GM21825 (cell line): Measurements from ENCODE around the gene TWSG1.

Experiments
- ATAC-seq: cut with Tn5 transposase; IDR thresholded peaks from one replicate; pipeline ENCODE4 v1.9.1; 2021; ENCODE audit warnings: mild to moderate bottlenecking, moderate library complexity; ENCODE audit not compliant: unreplicated experiment

TWSG1 gene

DNA sequence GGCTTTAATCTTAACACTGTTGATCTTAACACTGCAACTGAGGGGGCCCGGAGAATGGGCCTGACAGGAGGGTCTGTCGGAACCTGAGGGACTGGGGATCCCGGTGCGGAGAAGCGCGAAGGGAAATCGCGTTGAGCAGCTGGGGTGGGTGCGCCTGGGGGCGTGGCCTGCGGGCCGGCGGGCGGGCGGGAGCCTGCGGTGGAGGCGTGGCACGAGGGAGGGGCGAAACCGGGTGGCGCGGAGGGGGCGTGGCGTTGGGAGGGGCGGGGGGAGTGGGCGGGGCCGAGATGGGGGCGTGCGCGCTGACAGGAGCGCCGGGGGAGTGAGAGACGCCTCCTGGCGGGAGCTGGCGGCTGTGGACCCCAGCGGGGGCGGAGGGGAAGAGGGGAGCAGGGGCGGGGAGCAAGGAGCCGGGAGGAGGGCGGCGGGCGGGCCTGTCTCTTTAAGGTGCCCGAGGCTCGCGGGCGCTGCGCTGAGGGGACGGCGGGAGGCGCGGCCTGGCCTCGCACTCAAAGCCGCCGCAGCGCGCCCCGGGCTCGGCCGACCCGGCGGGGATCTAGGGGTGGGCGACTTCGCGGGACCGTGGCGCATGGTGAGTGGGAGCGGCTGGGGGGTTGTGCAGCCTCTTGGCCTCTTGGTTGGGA lies at the start of gene TWSG1:
Gene TWSG1 (plus strand): TSS at position 445 of the 644 bp plus-strand sequence. CDS start 2,457 bp downstream, outside the sequence.
- ATAC-seq: peak; percentile 78

DNA sequence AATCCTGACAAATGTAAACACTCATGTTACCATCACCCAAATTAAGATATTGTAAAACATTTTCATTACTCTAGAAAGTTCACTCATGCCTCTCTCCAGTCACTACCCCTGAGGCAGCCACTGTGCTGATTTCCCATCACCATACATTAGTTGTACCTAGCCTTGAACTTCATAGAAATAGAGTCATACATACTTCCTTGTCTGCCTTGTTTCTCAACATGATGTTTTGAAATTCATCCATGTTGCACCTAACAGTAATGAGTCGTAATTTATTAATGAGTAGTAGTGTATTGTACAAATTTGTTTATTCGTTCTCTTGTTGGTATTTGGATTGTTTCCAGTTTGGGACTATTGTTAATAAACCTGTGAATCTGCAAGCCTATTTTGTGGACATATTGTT lies 49.0 kb upstream of the TWSG1 start:
- no peak for ATAC-seq

DNA sequence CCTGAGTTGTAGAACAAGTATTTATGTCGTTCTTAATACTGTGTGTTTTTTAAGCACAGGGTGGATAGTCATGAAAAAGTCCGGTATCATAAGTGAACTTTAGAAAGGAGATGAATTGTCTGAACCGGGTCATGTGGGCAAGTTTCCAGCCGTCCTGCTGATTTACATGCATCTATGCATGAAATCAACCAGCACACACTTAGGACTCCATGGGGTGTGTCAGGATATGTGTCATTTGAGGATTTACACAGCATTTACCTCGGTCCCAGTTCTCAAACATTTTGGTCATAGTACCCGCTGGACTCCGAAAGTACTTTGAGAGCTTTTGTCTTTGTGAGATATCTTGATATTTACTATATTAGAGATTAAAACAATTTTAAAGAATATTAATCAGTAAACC lies 47.5 kb upstream of the TWSG1 start:
- no peak for ATAC-seq

DNA sequence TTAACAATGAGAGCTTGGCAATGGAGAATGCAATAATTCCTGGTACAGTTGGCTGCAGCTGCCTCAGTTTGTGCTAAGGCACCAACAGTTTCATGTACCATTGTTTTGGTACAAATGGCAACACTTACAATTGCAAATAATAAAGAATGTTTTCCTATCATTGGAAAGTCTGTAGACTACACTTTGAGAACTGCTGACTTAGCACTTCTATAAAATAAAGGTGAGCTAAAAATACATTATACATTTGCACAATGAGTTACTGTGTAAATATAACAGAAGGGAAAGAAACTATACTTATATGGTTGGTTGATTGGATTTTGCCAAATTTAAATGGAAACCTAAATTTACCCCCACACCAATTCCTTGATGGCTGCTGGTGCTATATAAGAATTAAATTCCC lies 44.9 kb upstream of the TWSG1 start:
- ATAC-seq: no peak

DNA sequence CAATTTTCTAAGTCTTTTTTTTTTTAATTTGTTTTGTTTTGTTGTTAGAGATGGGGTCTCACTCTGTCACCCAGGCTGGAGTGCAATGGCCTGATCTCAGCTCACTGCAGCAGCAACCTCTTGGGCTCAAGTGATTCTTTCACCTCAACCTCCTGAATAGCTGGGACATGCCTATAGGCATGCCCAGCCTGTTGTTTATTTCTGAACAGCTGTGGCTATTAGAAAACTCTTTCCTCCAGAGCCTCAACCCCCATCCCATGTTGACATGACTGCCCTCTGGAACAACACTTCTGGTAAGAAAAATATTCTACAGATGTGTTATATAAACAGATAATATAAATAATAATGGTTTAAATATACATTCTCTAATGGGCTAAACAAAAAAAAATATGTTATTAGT lies 44.4 kb upstream of the TWSG1 start:
- no peak for ATAC-seq

DNA sequence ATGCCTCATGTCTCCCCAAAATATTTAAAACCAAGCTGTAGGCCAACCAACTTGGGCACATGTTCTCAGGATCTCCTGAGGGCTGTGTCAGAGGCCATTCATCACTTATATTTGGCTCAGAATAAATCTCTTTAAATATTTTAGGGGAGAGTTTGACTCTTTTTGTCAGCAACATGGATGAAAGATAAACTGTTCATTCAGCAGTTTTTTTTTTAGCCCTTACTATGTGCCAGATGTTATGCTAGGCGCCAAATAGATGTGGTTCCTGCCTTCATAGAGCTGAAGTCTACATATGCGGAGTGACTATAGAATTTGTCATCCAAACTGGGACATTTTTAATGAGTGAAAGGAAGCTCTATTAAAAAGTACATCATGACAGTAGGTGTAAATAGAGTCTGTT lies 42.5 kb upstream of the TWSG1 start:
- ATAC-seq: no peak

DNA sequence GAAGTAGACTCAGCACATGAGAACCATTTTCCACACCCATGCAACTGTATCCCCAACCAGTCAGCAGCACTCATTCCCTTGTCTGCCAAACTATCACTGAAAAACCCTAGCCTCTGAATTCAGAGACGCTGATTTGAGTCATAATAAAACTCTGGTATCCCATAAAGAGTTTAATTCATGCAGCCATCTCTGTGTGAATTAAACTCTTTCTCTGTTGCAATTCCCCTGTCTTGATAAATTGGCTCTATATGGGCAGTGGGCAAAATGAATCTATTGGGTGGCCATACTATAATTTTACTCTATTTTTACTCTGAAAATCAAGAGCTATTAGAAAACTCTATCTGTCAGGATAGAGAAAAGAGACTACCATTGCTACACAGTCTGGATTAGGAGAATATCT lies 40.6 kb upstream of the TWSG1 start:
- ATAC-seq: no peak

DNA sequence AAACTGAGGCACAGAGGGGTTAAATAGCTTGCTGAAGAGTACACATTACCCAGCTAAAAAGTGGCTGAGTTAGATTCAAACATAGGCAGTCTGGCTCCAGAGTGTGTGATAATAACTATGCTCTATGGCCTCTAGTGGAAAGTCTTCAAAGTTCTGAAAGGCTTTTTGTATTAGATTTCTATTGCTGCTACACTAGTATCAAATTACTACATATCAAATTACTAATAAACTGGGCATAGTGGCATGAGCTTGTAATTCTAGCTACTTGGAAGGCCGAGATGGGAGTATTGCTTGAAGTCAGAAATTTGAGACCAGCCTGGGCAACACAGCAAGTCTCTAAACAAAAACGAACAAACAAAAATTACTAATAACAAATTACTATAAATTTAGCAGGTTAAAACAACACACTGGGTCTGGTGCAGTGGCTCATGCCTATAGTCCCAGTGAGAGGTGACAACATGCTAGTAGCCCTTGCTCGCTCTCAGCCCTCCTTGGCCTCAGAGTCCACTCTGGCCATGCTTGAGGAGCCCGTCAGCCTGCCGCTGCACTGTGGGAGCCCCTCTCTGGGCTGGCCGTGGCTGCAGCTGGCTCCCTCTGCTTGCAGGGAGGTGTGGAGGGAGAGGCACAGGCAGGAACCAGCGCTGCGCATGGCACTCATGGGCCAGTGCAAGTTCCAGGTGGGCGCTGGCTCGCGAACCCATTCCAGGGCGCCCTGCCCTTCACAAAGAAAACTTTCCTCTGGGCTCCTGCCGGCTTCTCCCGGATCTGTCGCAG lies 38.2 kb upstream of the TWSG1 start:
- ATAC-seq: no peak

DNA sequence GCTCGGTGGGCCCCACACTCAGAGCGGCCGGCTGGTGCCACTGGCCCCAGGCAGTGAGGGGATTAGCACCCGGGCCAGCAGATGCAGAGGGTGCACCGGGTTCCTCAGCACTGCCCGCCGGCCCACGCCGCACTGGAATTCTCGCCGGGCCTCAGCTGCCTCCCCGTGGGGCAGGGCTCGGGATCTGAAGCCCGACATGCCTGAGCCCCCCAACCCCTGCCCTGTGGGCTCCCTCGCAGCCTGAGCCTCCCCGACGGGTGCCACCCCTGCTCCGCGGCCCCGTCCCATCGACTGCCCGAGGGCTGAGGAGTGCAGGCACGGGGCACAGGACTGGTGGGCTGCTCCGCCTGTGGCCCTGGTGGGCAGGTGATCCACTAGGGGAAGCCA lies 37.6 kb upstream of the TWSG1 start:
- no peak for ATAC-seq

DNA sequence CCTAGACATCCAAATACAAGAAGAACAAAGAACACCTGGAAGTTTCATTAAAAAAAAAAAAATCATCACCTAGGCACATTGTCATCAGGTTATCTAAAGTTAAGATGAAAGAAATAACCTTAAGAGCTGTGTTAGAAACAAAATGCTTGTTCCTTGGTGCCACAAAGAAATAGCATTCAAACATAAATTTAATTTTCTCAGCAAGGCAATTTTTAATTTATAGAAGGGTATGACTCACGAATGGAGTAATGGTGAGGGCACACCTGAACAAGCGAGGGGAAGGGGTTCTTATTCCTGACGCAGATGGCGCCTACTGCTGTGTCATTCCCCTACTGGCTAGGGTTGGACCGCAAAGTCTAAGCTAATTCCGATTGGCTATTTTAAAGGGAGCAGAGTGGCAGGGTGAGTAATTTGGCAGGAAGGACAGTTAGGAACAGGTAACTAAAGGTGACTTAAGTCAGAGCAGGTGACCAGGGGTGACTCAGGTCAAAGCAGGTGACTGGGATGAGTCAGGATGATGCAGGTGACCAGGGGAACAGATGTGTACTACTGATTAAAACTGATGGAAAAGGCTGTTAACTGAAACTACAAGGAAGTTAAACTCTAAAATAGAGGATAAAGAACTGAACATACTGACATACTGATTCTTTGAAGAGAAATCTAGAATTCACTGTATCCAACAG lies 30.0 kb upstream of the TWSG1 start:
- ATAC-seq: no peak

DNA sequence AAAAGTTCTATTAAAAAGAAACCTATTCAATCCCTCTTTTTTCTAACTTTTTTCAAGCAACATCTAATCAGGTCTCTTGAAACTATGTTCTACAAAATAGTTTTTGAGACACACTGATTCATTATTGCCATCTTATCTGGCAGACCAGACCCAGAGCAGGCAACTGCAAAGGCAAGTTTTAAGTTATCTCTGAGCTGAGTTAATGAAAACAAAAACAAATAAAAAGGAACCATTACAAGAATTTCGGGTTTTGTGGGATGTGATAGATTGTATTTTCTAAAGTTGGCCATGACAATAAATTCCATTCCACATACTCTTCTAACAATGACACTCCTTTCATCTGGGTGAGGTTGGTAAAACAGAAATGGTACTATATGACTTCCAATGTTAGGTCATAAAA lies 15.2 kb upstream of the TWSG1 start:
- ATAC-seq: no peak

DNA sequence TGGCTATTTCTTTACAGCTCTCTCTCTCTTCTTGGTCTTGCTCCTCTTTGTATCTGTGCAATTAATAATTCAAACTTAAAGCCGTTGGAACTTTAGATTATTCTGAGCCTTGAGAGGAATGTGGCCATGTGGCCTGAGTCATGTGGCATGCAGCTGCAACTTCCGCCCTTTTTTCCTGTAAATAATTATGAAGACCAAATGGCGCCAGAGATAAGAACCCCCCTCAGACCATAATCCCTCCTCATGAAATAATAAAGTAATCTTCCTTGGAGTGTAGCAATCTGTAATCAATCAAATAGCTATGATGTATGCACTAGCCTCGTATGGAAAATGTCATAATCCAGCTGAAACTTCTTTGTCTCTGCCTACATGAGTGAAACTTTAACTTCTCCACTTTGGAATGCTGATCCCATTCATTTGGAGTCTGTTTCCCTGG lies 13.5 kb upstream of the TWSG1 start:
- no peak for ATAC-seq

DNA sequence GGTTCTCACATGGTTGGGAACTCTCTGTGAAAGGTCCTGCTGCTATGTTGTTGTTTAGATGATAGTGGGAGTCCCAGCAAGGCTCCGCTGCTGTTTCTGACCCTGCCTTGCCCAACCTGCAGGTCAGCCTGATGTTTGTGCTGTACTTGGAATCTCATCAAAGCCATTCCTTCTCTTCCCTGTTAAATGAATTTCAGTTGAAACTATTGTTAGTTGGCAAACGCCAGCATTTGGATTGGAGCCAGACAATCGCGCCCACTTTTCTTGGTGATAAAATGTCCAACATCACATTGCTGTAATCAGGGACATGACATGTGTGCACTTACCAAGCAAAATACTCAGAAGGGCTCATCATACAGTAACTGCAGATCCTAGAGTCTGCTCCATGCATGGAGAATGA lies 12.8 kb upstream of the TWSG1 start:
- ATAC-seq: no peak

DNA sequence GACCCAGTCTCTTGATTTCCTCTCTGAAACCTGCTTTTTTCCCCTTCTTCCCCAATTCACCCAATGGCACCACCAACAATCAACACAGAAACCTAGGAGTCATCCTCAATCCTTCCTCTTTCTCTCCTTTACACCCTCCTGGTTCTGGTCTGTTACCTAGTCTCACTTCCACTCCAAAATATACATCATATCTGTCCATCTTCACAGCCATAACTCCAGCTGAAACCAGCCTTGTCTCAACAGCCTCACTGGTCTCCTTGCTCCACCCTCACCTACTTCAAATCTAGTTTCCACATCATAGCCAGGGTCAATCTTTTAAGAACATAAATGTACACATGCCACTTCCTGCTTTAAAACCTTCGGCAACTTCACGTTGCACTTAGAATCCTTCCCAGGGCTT lies 11.8 kb upstream of the TWSG1 start:
- ATAC-seq: no peak

DNA sequence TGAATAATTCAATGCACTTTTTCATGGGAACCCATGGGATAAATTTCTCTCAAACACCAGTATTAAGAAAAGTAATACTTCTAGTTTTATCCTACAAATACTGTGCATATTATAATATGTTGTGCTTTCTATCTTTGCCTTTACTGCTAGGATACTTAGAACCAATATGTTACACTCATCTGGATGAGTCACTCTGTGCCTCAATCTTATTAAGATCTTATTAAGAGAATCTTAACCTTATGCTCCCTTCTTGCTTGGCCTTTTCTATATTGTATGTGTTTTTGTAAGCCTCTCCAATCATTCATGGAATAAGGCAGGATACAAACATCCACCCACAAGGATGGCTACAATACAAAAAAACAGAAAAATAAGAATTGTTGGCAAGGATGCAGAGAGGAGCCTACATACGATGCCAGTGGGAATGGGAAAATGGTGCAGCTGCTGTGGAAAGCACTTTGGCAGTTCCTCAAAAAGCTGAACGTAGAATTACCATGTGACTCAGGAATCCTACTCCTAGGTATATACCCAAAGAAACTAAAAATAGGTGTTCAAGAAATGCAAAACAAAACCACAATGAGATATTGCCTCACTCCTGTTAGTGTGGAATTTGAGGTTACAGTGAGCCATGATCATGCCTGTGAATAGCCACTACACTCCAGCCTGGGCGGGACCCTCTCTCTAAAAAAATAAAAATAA lies 10.7 kb upstream of the TWSG1 start:
- ATAC-seq: no peak

DNA sequence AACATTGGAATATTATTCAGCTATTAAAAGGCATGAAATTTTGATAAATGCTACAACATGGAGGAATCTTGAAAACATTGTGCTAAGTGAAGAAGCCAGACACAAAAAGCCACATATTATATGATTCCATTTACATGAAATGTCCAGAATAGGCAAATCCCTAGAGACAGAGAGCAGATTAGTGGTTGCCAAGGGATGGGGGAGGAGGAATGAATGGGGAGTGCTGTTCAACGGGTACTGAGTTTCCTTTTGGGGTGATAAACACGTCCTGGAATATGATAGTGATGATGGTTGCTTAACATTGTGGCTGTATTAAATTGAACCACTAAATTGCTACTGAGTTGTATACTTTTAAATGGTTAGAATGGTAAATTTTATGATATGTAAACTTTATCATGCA lies 8.9 kb upstream of the TWSG1 start:
- no peak for ATAC-seq

DNA sequence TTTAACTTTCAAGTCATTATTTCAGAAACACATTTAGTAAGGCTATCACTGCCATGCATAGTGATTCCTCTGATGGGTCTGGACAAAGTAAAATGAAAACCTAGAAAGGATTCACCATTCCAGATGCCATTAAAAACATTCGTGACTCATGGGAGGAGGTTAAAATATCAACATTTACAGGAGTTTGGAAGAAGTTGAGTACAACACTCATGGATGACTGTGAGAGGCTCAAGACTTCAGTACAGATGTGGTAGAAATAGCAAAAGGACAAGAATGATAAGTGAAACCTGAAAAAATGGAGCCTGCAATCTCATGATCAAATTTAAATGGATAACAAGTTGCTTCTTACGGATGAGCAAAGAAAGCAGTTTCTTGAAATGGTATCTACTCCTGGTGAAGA lies 5.8 kb upstream of the TWSG1 start:
- ATAC-seq: no peak

DNA sequence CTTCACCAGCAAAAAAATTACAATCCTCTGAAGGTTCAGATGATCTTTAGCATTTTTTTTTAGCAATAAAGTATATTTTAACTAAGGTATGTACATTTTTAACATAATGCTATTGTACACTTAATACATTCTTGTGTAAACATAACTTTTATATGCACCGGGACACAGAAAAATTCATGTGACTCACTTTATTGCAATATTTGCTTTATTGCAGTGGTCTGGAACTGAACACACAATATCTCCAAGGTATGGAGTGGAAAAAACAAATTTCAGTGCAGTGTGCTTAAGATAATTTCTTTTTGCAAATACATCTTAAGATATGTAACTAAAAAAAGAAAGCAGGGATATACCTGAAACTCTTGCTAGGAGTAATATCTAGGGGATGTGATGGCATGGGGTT lies 5.1 kb upstream of the TWSG1 start:
- no peak for ATAC-seq

DNA sequence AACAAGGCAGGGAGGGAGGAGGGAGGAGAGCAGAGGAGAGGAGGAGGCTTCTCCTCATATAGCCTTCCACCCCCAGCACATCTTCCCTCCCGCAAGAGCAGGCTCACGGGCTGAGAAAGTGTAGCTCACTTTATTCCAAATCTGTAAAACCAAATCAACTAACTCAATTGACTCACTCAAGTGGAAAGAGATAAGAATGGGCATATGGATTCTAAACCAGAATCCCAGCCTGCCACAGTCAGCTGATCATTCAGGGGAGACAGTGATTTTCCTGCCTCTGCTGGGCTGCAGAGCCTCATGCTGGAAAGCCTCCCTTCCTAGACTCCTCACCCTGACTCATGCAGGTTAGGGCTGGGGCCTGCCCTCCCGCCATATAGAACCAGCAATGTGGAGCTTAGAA lies 4.2 kb upstream of the TWSG1 start:
- ATAC-seq: no peak

DNA sequence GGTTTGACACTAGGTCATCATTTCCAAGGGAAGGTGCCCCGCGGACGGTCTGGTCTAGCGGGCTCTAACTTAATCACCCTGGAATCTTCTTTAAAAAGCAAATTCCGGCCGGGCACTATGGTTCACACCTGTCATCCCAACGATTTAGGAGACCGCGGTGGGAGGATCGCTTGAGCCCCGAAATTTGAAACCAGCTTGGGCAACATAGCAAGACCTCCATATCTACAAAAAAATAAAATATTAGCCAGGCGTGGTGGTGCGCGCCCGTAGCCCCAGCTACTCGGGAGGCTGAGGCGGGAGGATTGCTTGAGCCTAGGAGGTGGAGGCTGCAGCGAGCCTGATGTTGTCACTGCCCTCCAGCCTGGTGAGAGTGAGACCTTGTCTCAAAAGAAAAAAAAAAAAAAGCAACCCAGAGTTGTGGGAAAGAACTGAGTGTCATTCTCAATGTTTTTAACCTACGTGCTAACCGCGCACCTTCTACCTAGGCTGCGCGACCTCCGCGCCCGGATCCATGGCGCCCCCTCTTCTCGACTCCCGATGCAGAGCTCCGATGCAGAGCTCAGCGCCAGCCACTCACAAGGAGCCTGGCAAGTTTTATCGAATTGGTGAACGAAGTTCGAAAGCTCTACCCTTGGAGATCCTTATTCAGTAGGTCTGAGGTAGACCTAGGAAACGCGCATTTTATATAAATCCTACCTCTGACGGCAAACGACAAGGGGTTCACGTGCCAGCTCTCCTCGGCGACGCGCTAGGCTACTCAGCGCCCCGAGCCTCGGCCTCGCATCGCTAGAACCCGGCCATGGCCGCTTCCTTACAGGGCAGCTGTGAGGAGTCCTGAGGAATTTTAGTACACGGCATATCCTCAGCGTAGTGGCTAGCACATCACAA lies 888 bp upstream of the TWSG1 start:
- ATAC-seq: peak; percentile 29
